Lung (tissue), 12 donors: ENCODE data around the gene SEMA4C. TPM values are rescaled to one million over a fixed set of nuclear protein-coding genes. Genes with fewer than 3 reads are reported as not detected.
"Not testable (repeated sequence)": the region's sequence is repeated elsewhere in the genome, so short reads cannot be mapped to it uniquely, and the experiment has no call there.

Source experiments
- ATAC-seq: fragments of 200-7000 bp; cut with Tn5 transposase; one replicate; pipeline ENCODE4 v1.9.1; 2020; ENCODE audit warnings: moderate number of reproducible peaks; ENCODE audit not compliant: insufficient read depth, low FRiP score
- DNase-seq, 3 donors: peaks; one replicate each; pipeline ENCODE4 v3.0.0-alpha.2; 2013 to 2017
- H3K27ac ChIP-seq, 2 donors: one replicate each; pipeline ENCODE4 v1.5.1; 2013; ENCODE audit warnings: mild to moderate bottlenecking in 2 of 2, moderate library complexity in 2 of 2, control low read depth in 1 of 2, inconsistent platforms in 1 of 2, low read depth in 1 of 2, low read length in 1 of 2
- H3K27me3 ChIP-seq, 3 donors: one replicate each; pipeline ENCODE4 v1.5.1; 2013; ENCODE audit warnings: low read length in 2 of 3; ENCODE audit not compliant: control insufficient read depth in 3 of 3, insufficient read depth in 3 of 3
- H3K36me3 ChIP-seq, 4 donors: one replicate each; pipeline ENCODE4 v1.5.1; 2013; ENCODE audit warnings: low read length in 4 of 4, mild to moderate bottlenecking in 1 of 4, moderate library complexity in 1 of 4; ENCODE audit not compliant: control insufficient read depth in 4 of 4, insufficient read depth in 4 of 4
- H3K4me1 ChIP-seq, 5 donors: one replicate each; pipeline ENCODE4 v1.5.1; 2013; ENCODE audit warnings: low read length in 5 of 5, mild to moderate bottlenecking in 2 of 5, moderate library complexity in 1 of 5; ENCODE audit not compliant: control insufficient read depth in 5 of 5, insufficient read depth in 5 of 5
- H3K4me3 ChIP-seq: one replicate; pipeline ENCODE4 v1.5.1; 2013; ENCODE audit warnings: mild to moderate bottlenecking, control low read depth, moderate library complexity
- H3K9ac ChIP-seq, 2 donors: one replicate each; pipeline ENCODE4 v1.5.1; 2013; ENCODE audit warnings: low read length in 2 of 2, control low read depth in 1 of 2; ENCODE audit not compliant: insufficient read depth in 1 of 2
- H3K9me3 ChIP-seq, 4 donors: one replicate each; pipeline ENCODE4 v1.5.1; 2013; ENCODE audit warnings: low read length in 3 of 4, mild to moderate bottlenecking in 1 of 4, moderate library complexity in 1 of 4; ENCODE audit not compliant: control insufficient read depth in 4 of 4, insufficient read depth in 3 of 4
- WGBS, 2 donors: extraction: QIAGEN DNeasy Blood & Tissue Kit; methylation state at CpG; one replicate each; pipeline ENCODE4 v1.1.7; 2013; 5-methylcytosine and 5-hydroxymethylcytosine counted together
- polyA plus RNA-seq, 2 donors: library from polyadenylated mRNA; stranded (reverse); fragments of 200-250 nt; gene quantifications; one replicate each; pipeline ENCODE4 v1.2.1, GENCODE V29; 2013
- total RNA-seq, 2 donors: library from RNA; depleted of rRNA in 1 of 2; stranded (reverse); fragments of >200 nt in 1 of 2; gene quantifications; one replicate each; pipeline ENCODE4 v1.2.1, GENCODE V29; 2014 to 2021
- TF ChIP-seq, protein P1 (sequence below): IDR thresholded peaks from 2 replicates; pipeline ENCODE4 v1.5.1; 2012; ENCODE audit warnings: mild to moderate bottlenecking; ENCODE audit errors: control extremely low read depth, extremely low read depth
- donor health status: control.
- donor health status: control.
- donor health status: Bipolar disorder and iron deficiency.
- donor health status: healthy.
- donor health status: DM: yes; HTN: yes; CAD: no.

SEMA4C gene
- total and polyA plus RNA-seq, 4 donors = 18.8 to 42.0 (median 28.8) TPM

GRCh38 chr2:96863575-96864342, 6.1 kb downstream of the SEMA4C start:
- TF ChIP-seq, protein P1, sequence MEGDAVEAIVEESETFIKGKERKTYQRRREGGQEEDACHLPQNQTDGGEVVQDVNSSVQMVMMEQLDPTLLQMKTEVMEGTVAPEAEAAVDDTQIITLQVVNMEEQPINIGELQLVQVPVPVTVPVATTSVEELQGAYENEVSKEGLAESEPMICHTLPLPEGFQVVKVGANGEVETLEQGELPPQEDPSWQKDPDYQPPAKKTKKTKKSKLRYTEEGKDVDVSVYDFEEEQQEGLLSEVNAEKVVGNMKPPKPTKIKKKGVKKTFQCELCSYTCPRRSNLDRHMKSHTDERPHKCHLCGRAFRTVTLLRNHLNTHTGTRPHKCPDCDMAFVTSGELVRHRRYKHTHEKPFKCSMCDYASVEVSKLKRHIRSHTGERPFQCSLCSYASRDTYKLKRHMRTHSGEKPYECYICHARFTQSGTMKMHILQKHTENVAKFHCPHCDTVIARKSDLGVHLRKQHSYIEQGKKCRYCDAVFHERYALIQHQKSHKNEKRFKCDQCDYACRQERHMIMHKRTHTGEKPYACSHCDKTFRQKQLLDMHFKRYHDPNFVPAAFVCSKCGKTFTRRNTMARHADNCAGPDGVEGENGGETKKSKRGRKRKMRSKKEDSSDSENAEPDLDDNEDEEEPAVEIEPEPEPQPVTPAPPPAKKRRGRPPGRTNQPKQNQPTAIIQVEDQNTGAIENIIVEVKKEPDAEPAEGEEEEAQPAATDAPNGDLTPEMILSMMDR = no peak
- H3K9me3 ChIP-seq = no peaks in the 10 kb centered on the region
- H3K36me3 ChIP-seq = peaks cover 0 to 56% (median 46%) of the 10 kb centered on the region in 4 donors
- 87 to 95% methylated on average over 19 of the region's 19 CpGs for WGBS, 2 donors
- no peak overlapping the region for H3K27ac ChIP-seq
- H3K4me3 ChIP-seq = no peak overlapping the region
- no peaks in the 10 kb centered on the region for H3K27me3 ChIP-seq
- ATAC-seq (no peak), DNase-seq (no peak)
- H3K4me1 ChIP-seq = peaks cover 0 to 26% (median 11%) of the 10 kb centered on the region in 5 donors
- H3K9ac ChIP-seq = no peak overlapping the region

GRCh38 chr2:96863056-96863455, 6.8 kb downstream of the SEMA4C start:
- WGBS, 2 donors = 48 to 73% methylated on average over 4 of the region's 4 CpGs
- H3K4me1 ChIP-seq = peaks cover 0 to 32% (median 11%) of the 10 kb centered on the region in 5 donors

GRCh38 chr2:96861074-96861473, 8.8 kb downstream of the SEMA4C start:
- Histone ChIP-seq H3K27ac (no peak overlapping the region), H3K36me3 (peaks cover 0 to 51% (median 36%) of the 10 kb centered on the region in 4 donors), H3K9ac (no peak overlapping the region), H3K9me3 (no peaks in the 10 kb centered on the region), H3K27me3 (no peaks in the 10 kb centered on the region), H3K4me1 (peaks cover 0 to 29% (median 4%) of the 10 kb centered on the region in 5 donors), H3K4me3 (no peak overlapping the region)
- no peak for ATAC-seq
- no peak for DNase-seq
- TF ChIP-seq, protein P1 = no peak
- 94 to 97% methylated on average over 17 of the region's 17 CpGs for WGBS, 2 donors

More at GRCh38 chr2:96863056-96863455, 6.8 kb downstream of the SEMA4C start:
- H3K9ac ChIP-seq, DNase-seq, ATAC-seq, H3K27ac ChIP-seq, H3K4me3 ChIP-seq, H3K27me3 ChIP-seq, H3K9me3 ChIP-seq: not testable (repeated sequence)
- H3K36me3 ChIP-seq = peaks cover 0 to 56% (median 46%) of the 10 kb centered on the region in 4 donors

GRCh38 chr2:96860065-96861029, 9.5 kb downstream of the SEMA4C start:
- Histone ChIP-seq H3K36me3 (peaks cover 0 to 44% (median 29%) of the 10 kb centered on the region in 4 donors), H3K4me1 (peaks cover 0 to 29% (median 4%) of the 10 kb centered on the region in 5 donors), H3K27me3 (no peaks in the 10 kb centered on the region), H3K9ac (no peak overlapping the region), H3K4me3 (no peak overlapping the region), H3K9me3 (no peaks in the 10 kb centered on the region), H3K27ac (peak overlapping the region in 1 of 2 donors; percentile 44)
- ATAC-seq (no peak), DNase-seq (no peak)
- 76 to 81% methylated on average over 38 of the region's 38 CpGs for WGBS, 2 donors
- TF ChIP-seq, protein P1 = no peak
